Measurements from ENCODE around the gene NCAM1. TPM values are rescaled to one million over a fixed set of nuclear protein-coding genes. Genes with fewer than 3 reads are reported as not detected.

NCAM1 gene
- total RNA-seq, 1 experiment from 2014 or later, result 0.33 TPM

GRCh38 chr11:113172382-113172951, 211.2 kb downstream of the NCAM1 start:
- H3K27ac ChIP-seq, result no peak overlapping the region
- H3K4me3 ChIP-seq, result no peak overlapping the region
- no peaks in the 10 kb centered on the region for H4K20me1 ChIP-seq (ENCODE audit: insufficient read depth)
- H3K9me3 ChIP-seq (ENCODE audit: insufficient read depth, low read depth), result no peaks in the 10 kb centered on the region
- no peak for TF ChIP-seq EZH2 (IDR thresholded peaks at IDR 0.05; ENCODE audit: low read depth)
- no peak for TF ChIP-seq CTCF (conservative IDR thresholded peaks at IDR 0.05)
- BruUV-seq (replicated peaks), result no TSS peak
- no peak overlapping the region for H2AFZ ChIP-seq
- intact Hi-C loops (cut with micrococcal nuclease; ENCODE audit: unreplicated experiment), result no loop called here
- CTCF ChIA-PET, result no interaction called here
- H3K4me1 ChIP-seq (replicated peaks; ENCODE audit: insufficient read depth), result no peaks in the 10 kb centered on the region
- no peak for DNase-seq
- H3K36me3 ChIP-seq (ENCODE audit: low read depth), result no peaks in the 10 kb centered on the region
- H3K79me2 ChIP-seq (ENCODE audit: low read depth), result no peaks in the 10 kb centered on the region
- POLR2A ChIA-PET (ENCODE audit: unreplicated experiment), result no interaction called here
- H3K9me2 ChIP-seq (ENCODE audit: insufficient read depth), result no peaks in the 10 kb centered on the region
- no peaks in the 10 kb centered on the region for H3F3A ChIP-seq (ENCODE audit: insufficient read depth, low read depth)
- no peaks in the 10 kb centered on the region; the same call in 1 of the 2 replicates for H3K27me3 ChIP-seq (ENCODE audit: insufficient read depth, low read depth)
- no peak overlapping the region for H3K4me2 ChIP-seq

DNA sequence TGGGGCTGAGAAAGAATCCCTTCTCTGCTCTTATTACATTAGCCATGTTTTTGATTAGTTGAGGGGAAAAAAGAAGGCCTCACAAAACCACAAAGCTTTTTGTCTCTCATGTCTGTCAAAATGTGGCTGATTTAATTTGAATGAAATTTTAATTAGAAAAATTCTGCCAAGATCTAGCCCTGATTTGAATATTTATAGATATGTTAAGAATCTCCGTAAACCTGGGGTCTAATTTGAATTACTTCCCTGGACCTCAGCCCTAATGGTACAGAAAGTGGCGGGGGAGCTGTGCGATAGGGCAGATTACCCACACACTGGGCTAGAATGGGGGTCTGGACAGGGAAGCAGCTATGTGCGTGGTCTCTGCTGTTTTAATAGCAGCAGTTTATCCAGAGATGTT, 211.9 kb downstream of the NCAM1 start:
- Histone ChIP-seq H2AFZ (no peak overlapping the region), H3K4me1 (replicated peaks; ENCODE audit: insufficient read depth) (no peaks in the 10 kb centered on the region), H3F3A (ENCODE audit: insufficient read depth, low read depth) (no peaks in the 10 kb centered on the region), H3K27me3 (ENCODE audit: insufficient read depth, low read depth) (no peaks in the 10 kb centered on the region; the same call in 1 of the 2 replicates), H3K9me2 (ENCODE audit: insufficient read depth) (no peaks in the 10 kb centered on the region), H3K4me2 (no peak overlapping the region), H3K9me3 (ENCODE audit: insufficient read depth, low read depth) (no peaks in the 10 kb centered on the region), H3K4me3 (no peak overlapping the region), H3K36me3 (ENCODE audit: low read depth) (no peaks in the 10 kb centered on the region), H4K20me1 (ENCODE audit: insufficient read depth) (no peaks in the 10 kb centered on the region), H3K79me2 (ENCODE audit: low read depth) (no peaks in the 10 kb centered on the region), H3K27ac (no peak overlapping the region)
- ChIA-PET CTCF (no interaction called here), POLR2A (ENCODE audit: unreplicated experiment) (no interaction called here)
- TF ChIP-seq EZH2 (IDR thresholded peaks at IDR 0.05; ENCODE audit: low read depth), result no peak
- TF ChIP-seq CTCF (conservative IDR thresholded peaks at IDR 0.05), result no peak
- intact Hi-C loops (cut with micrococcal nuclease; ENCODE audit: unreplicated experiment), result no loop called here
- DNase-seq, result no peak
- no TSS peak for BruUV-seq (replicated peaks)

DNA sequence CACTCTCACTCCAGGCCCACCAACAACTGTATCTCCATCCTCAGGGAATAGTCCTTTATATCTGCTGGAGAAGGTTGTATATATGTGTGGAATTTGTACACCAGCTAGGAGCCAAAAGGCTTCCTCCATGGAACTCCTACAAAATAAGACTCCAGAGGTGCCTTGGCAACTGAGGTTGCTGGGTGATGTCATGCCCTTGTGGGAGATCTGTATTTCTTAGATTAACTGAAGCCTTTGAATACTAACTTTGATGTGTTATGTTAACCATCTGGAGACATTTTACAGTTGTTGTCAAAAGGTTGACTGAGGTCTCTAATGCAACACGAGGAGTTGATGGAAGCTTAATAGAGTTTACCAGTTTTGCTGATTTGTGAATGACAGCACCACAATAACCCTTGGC, 213.7 kb downstream of the NCAM1 start:
- no TSS peak for BruUV-seq (replicated peaks)
- Histone ChIP-seq H3K79me2 (ENCODE audit: low read depth) (no peaks in the 10 kb centered on the region), H3K9me3 (ENCODE audit: insufficient read depth, low read depth) (no peaks in the 10 kb centered on the region), H3K4me3 (no peak overlapping the region), H3K9me2 (ENCODE audit: insufficient read depth) (no peaks in the 10 kb centered on the region), H4K20me1 (ENCODE audit: insufficient read depth) (no peaks in the 10 kb centered on the region), H3K36me3 (ENCODE audit: low read depth) (no peaks in the 10 kb centered on the region), H3K4me1 (replicated peaks; ENCODE audit: insufficient read depth) (no peaks in the 10 kb centered on the region), H3K27me3 (ENCODE audit: insufficient read depth, low read depth) (no peaks in the 10 kb centered on the region; the same call in 1 of the 2 replicates), H3K4me2 (no peak overlapping the region), H3F3A (ENCODE audit: insufficient read depth, low read depth) (no peaks in the 10 kb centered on the region), H3K27ac (no peak overlapping the region), H2AFZ (no peak overlapping the region)
- ChIA-PET POLR2A (ENCODE audit: unreplicated experiment) (no interaction called here), CTCF (no interaction called here)
- DNase-seq, result no peak
- intact Hi-C loops (cut with micrococcal nuclease; ENCODE audit: unreplicated experiment), result no loop called here
- TF ChIP-seq CTCF (conservative IDR thresholded peaks at IDR 0.05) (no peak), EZH2 (IDR thresholded peaks at IDR 0.05; ENCODE audit: low read depth) (no peak)
